Uterus (tissue), 2 donors: ENCODE measurements around the gene ACOT13.

Experiments used
- CTCF ChIP-seq, 4 experiments: fragments of 200-600 bp in 2 of 4; fragments of 450-650 bp in 2 of 4; sonication (generic) in 2 of 4; IDR thresholded peaks; one replicate each; pipeline ENCODE4 v1.5.1; 2016 to 2019; ENCODE audit warnings: antibody characterized with exemption in 4 of 4, mild to moderate bottlenecking in 2 of 4, moderate library complexity in 1 of 4
- POLR2A ChIP-seq, 2 donors: fragments of 450-650 bp; IDR thresholded peaks; one replicate each; pipeline ENCODE4 v1.6.1; 2016; ENCODE audit warnings: antibody characterized with exemption in 2 of 2, mild to moderate bottlenecking in 1 of 2, moderate library complexity in 1 of 2

DNA sequence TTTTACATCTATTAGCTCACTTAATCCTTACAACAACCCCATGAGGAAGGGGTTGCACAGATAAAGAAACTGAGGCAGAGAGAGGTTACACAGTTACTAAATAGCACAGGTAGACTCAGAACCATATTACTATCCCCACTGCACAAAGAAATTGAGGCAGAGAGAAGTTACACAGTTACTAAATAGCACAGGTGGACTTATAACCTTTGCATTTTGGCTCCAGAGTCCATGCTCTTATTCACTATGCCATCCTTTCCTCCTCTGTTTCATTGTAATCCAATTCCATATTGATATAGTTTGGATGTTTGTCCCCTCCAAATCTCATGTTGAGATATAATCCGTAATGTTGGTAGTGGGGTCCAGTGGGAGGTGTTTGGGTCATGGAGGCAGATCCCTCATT lies 3.7 kb upstream of the ACOT13 start:
- TF ChIP-seq CTCF (IDR thresholded peaks at IDR 0.05), result no peak
- no peak for TF ChIP-seq POLR2A (IDR thresholded peaks at IDR 0.05)
